Hematopoietic multipotent progenitor cell treated with erythropoietin and hydrocortisone succinate and interleukin-3 and kit ligand, for 4 days (in vitro differentiated cells): ENCODE data around the gene AVP.
A peak's percentile ranks its signal among the peaks of the same experiment; 100 is the strongest.

Experiments
- DNase-seq: peaks from one replicate; pipeline ENCODE4 v3.0.0-alpha.2; 2015

Gene AVP

GRCh38 chr20:3109350-3110302 lies 25.1 kb upstream of the AVP start:
- no peak for DNase-seq

GRCh38 chr20:3107464-3108025 lies 23.0 kb upstream of the AVP start:
- DNase-seq: no peak

DNA sequence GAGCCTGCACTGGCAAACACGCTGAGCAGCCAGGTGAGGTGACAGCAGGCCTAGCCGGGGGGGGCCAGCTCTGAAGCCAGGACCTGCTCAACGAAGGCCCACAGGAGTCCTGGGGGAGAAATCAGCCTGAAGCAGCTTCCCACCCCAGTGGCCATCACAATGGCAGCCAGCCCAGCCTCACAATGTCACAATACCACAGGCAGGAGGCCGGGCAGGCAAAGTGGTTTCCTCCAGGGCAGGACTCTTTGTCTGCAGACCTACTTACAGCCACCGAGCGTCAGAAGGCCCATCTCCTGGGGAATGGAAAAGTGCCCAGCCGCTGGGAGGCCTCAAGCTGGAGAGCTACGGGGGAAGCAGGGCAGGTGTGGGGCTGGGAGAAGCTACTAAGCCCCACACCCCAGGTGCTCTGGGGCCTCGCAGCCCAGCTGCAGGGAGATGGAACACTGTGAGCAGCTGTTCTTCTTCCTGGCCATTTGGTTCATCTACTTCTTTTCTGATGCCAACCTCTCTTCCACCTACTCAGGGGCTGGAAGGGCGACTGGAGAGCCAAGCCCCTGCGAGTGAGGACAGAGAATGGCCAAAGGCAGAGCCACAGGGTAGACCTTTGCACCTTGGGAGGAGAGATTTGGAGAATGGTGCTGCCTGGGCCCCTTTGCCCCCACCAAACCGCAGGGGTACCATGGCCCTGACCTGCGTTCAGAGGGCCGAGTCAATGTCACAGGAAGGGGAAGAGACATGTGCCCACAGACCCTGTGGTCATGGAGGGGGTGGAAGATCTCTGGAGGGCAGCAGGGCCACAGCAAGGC lies 22.3 kb upstream of the AVP start:
- DNase-seq: peak; percentile 75

- DNase-seq: no peak
Observed at GRCh38 chr20:3106185-3106584, 21.7 kb upstream of the AVP start.

DNA sequence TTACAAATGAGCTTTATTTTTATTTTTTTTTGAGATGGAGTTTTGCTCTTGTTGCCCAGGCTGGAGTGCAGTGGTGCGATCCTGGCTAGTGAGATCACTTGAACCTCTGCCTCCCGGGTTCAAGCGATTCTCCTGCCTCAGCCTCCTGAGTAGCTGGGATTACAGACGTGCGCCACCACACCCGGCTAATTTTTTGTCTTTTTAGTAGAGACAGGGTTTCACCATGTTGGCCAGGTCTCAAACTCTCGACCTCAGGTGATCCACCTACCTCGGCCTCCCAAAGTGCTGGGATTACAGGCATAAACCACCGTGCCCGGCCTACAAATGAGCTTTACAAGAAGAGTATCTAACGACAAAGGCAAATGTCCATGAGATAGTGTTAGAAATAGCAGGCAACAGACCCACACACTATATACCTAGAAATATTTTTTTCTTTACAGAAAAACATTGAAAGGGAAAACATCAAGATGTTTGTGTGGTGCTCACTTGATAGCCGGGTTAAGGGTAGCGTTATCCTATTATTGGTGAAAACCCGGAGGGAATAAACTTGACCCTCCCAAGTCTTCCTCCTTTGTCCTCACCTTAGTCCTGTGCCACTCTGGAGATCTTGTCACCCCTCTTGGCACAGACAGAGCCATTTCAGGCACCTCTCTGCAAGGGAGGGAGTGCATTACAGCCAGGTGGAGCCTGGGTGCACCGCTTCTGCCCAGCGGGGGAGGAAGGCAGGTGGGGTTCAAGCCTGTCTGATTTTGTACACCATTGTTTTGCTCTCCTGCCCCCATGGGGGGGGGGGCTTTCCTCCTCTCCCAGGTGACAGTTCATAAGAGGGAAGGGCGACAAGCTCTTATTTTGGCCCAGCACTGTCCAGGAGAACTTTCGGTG lies 21.0 kb upstream of the AVP start:
- DNase-seq: no peak

- DNase-seq: no peak
Observed at GRCh38 chr20:3103369-3104032, 19.0 kb upstream of the AVP start.

GRCh38 chr20:3102575-3103368 lies 18.2 kb upstream of the AVP start:
- no peak for DNase-seq

DNA sequence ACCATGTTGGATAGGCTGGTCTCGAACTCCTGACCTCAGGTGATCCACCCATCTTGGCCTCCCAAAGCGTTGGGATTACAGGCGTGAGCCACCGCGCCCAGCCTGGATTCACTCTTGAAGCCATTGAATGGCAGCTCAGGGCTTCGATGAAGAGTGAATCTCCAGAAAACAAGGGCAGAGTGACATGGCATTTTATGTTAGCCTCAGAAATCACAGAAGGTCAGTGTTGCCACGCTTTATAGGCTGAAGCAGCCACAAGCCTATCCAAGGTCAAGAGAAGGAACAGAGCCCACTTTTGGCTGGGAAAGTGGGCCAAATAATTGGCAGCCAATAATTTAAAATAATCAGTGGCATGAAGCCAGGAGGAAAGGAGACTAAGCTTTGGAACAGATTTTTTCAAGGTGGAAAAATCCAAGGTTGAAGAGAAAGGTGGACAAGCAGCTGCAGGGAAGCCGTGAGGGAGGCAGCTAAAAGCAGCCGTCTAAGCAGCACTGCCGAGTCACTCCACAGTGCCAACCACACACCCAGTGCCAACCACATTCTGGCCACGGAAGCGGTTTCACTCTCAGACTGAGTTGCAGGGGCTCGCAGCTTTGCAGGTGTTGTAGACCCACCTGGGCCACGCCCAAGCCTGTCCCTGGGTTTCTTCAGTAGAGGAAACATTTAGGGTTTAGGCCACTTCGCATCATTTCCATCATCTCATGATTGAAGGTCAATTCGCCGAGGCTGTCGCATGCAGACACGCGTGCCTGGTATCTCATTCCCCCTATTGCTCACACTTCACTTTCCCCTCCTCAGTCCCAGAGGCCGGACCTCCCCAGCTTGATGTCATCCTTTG lies 17.4 kb upstream of the AVP start:
- DNase-seq: peak; percentile 70

DNA sequence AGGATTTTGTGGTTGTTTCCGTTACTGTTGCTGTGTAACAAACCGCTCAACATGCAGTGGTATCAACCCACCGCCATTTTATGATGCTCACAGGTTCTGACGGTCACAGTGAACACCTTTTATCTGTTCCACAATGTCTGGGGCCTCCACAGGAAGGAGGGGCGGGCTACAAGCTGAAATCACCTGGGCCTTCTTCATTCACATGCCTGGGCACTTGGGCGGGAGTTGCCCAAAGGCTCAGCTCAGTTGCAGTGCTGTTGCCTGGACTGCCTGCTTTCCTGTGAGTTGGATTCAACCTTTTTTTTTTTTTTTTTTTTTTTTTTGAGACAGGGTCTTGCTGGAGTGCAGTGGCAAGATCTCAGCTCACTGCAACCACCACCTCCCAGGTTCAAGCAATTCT lies 16.7 kb upstream of the AVP start:
- no peak for DNase-seq

DNA sequence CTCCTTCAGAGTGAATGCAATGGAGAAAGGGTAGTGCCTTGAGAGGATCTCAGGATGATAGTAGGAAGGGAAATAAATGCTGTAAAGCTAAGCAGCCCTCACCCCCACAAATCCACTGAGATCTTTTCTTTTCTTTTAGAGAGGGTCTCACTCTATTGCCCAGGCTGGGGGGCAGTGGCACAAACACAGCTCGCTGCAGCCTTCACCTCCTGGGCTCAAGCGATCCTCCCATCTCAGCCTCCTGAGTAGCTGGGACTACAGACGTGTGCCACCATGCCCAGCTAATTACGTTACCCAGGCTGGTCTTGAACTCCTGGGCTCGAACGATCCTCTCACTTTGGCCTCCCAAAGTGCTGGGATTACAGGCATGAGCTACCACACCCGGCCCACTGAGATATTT lies 16.0 kb upstream of the AVP start:
- no peak for DNase-seq

DNA sequence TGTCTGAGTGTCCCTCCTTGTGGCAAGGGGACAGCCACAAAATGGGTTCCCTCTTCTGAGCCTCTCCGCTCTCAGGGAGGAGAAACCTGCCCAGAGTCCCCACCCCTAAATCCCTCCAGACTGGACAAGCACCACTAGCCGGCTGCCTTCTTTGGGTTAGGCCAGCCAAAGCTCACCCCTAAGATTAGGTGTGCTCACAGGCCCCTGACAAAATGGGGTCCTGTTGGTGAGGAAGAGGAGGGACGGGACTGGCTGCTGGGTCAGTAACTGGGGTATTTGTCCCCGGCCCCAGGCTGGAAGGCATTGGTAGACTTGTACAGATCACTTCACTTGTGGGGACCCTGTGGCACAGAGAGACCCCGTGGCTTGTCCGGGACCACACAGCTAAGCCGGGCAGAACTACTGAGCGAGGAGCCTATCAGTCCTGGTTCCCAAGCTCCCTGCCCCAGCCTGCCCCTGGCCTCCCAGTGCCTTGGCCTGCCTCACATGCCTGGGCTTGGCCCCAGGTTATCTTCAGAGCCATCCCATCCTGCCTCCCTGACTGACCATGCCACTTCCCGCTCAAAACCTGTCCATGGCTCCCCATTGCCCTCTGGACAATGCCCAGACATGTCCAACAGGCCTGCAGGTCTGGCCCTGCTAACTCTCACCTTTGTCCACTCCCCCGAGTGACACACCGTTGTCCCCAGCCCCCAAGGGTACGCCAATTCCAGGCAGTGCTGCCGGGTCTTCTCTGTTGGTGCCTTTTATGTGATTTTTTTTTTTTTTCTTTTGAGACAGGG lies 10.5 kb upstream of the AVP start:
- DNase-seq: no peak

DNA sequence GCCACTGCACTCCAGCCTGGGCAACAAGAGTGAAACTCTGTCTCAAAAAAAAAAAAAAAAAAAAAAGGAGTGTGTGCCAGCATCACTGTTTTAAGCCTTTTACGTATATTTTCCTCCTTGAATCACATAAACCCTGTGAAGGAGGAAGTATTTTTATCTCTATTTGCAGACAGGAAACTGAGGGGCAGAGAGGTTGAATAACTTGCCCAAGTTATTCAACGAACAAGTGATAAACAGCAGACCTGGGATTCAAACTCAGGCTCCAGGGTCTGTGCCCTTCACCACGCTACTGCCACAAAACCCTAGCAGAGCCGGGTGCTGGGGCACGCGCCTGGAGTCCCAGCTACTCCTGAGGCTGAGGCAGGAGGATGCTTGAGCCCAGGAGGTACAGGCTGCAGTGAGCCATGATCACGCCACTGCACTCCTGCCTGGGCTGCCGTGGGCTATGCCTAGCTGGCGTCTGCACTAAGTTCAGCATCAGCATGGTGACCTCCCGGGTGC lies 9.4 kb upstream of the AVP start:
- peak; percentile 96 for DNase-seq

DNA sequence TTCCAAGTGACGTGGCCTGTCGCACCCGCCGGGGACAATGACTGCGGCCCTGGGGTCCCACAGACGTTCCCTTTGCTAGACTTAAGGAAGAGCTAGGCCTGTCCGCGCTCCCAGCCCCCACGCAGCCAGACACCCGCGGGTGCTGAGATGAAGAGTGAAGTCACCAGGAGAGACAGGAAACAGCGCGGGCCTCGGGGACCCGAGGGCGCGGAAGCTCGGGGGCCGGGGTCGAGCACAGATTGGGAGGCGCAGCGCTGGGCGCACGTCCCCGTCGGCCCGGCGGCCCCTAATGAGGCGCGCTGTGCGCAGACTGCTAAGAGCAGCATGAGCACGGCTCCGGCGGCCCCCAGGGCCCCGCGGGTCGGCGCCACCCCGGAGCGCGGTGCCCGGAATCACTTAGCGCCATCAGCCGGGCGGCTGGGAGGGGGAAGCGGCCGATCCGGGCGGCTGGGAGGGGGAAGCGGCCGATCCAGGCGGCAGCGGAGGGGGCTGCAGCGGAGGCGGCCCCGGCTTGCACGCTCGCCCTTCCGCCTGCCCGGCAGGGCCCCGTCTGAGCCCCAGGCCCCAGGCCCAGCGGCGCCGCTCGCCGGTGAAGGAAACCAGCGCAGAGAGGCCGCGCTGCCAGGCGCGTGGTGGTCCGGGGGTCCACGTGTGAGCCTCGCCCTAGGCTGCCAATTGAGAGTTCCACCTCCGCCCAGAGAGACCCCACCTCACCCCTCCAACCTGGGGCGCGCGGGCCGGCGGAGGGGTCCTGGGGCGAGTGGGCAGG lies 8.3 kb upstream of the AVP start:
- DNase-seq: peak; percentile 71

DNA sequence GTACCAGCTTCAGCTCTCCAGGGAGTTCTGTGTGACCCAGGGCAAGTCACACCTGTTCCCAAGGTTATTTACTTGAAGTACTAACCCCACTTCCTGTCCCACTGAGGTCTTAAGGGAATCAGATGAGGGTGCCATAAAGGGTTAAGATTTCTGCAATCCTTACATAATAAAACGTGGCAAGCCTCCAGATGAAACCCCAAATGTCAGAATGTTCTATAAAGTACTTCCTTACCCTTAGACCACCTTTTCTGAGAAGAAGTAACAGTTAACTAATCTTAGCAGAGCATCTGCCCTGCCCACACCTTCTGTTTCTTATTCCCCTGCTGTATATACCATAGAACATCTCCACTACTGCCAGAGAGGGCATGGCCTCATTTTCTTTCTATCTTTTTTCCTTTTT lies 6.0 kb upstream of the AVP start:
- DNase-seq: peak; percentile 92

GRCh38 chr20:3088031-3088430 lies 3.5 kb upstream of the AVP start:
- DNase-seq: no peak

DNA sequence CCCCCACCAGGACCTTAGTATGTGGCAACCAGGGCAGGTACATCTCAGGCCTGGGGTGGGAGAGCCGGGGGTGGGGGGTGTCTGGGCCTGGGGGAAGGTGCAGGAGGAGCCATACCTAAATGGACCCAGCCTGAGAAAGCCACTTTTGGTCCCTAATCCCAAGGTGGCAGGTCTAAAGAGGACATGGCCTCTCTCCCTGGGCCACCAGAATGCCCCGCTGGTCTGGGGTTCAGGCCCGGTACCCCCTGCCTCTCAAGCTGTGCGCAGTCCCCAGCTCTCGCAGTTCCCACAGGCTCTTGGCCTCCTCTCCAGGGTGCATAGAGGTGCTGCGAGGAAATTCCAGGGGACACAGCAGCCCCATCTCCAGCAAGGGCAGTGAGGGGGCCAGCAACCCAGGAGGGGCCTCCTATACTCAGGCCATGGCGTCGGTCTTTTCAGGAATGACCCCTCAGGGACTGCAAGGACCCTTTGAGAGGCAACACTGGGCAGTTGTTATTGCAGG lies 1.1 kb upstream of the AVP start:
- no peak for DNase-seq

DNA sequence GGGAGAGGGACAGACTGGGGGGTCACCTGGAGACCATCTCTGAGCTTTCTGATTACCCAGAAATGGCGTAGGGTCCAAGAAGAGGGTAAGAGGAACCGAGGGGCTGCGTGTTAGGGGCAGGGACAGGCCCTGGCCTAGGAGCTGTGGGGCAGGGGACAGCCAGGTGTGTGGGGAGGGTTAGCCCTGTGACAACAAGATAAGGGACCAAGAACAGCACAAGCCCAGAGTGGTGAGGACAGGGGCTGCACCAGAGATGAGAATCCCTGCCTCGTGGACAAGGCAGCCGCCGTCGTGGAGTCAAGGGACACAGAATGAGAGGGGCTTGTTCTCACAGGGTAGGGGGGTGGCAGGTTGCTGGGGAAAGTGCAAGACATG lies 449 bp upstream of the AVP start:
- no peak for DNase-seq
